Endodermal cell (in vitro differentiated cells): ENCODE results near the gene RNU2-1. TPM values are rescaled to one million over a fixed set of nuclear protein-coding genes. Genes with fewer than 3 reads are reported as not detected.
"Not testable (repeated sequence)": the region's sequence is repeated elsewhere in the genome, so short reads cannot be mapped to it uniquely, and the experiment has no call there.

Source experiments
- DNase-seq: peaks from one replicate; pipeline ENCODE4 v3.0.0-alpha.2; 2017
- H3K27ac ChIP-seq: 2 replicates; pipeline ENCODE4 v1.5.1; 2013; ENCODE audit warnings: mild to moderate bottlenecking, low read depth, low read length, moderate library complexity
- H3K27me3 ChIP-seq: 2 replicates; pipeline ENCODE4 v1.6.1; 2013; ENCODE audit warnings: mild to moderate bottlenecking, low read length, moderate library complexity; ENCODE audit not compliant: insufficient read depth, control insufficient read depth, poor library complexity, severe bottlenecking
- H3K36me3 ChIP-seq: 2 replicates; pipeline ENCODE4 v1.7.0; 2013; ENCODE audit warnings: mild to moderate bottlenecking, low read length, moderate library complexity; ENCODE audit not compliant: control insufficient read depth, insufficient read depth
- H3K4me1 ChIP-seq: one replicate; pipeline ENCODE4 v1.7.0; 2013; ENCODE audit warnings: low read length; ENCODE audit not compliant: control insufficient read depth, insufficient read depth
- H3K4me3 ChIP-seq: 2 replicates; pipeline ENCODE4 v1.5.1; 2013; ENCODE audit warnings: mild to moderate bottlenecking, low read length, moderate library complexity
- H3K9ac ChIP-seq: 2 replicates; pipeline ENCODE4 v1.6.1; 2013; ENCODE audit warnings: mild to moderate bottlenecking, low read length, moderate library complexity; ENCODE audit not compliant: poor library complexity, severe bottlenecking; ENCODE audit errors: extremely low read depth
- H3K9me3 ChIP-seq: 2 replicates; pipeline ENCODE4 v1.6.1; 2013; ENCODE audit warnings: mild to moderate bottlenecking, low read length, moderate library complexity; ENCODE audit not compliant: control insufficient read depth
- H3K27ac Mint-ChIP-seq: 2 replicates; pipeline ENCODE4 v1.8.0; 2020; ENCODE audit warnings: mixed read lengths
- H3K27me3 Mint-ChIP-seq: 2 replicates; pipeline ENCODE4 v1.8.0; 2021; ENCODE audit warnings: mild to moderate bottlenecking, mixed read lengths; ENCODE audit not compliant: insufficient read depth
- H3K36me3 Mint-ChIP-seq: 2 replicates; pipeline ENCODE4 v1.8.0; 2020; ENCODE audit warnings: low read depth, mixed read lengths
- H3K4me1 Mint-ChIP-seq: 2 replicates; pipeline ENCODE4 v1.8.0; 2020; ENCODE audit warnings: mixed read lengths
- H3K4me3 Mint-ChIP-seq: 2 replicates; pipeline ENCODE4 v1.8.0; 2020; ENCODE audit warnings: mild to moderate bottlenecking, moderate library complexity, mixed read lengths
- H3K9me3 Mint-ChIP-seq: 2 replicates; pipeline ENCODE4 v1.8.0; 2020; ENCODE audit warnings: mild to moderate bottlenecking, mixed read lengths
- WGBS, 2 experiments: methylation state at CpG; one replicate each; pipeline versions ENCODE4 v1.1.5 to v1.1.7; 2013; ENCODE audit warnings: missing lambda C conversion rate in 2 of 2, mixed read lengths in 1 of 2; ENCODE audit not compliant: insufficient coverage in 1 of 2, insufficient read length in 1 of 2; 5-methylcytosine and 5-hydroxymethylcytosine counted together
- total RNA-seq, 2 donors: library from RNA; stranded (reverse); fragmentation: NEBNext Ultra II Directional in 1 of 2; extraction: Animal tissue kit (Norgen Biotek cat#: 25700) in 1 of 2; gene quantifications; 2 replicates in 1 of 2; 3 replicates in 1 of 2; pipeline ENCODE4 v1.2.1, GENCODE V29; 2021

Gene RNU2-1
- total RNA-seq, 2 donors from 2014 or later, result 5,418 to 7,320 TPM

DNA sequence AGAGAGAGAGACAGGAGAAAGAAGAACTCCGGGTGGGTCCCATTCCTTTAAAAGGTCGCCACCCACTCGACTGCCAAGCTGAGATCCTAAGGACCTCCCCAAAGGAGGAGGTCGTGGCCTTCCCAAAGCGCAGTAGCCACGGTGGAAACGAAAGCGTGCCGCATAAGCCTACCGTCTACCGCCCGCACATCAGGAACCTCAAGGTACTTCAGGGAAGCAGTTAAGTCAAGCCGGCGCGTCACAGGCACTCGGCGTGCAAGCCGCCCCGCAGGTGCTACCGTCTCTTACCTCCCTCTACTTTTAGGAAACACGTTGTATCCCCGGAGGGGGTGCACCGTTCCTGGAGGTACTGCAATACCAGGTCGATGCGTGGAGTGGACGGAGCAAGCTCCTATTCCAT lies 5.8 kb upstream of the RNU2-1 start:
- not testable (repeated sequence) for H3K27ac Mint-ChIP-seq, H3K27me3 ChIP-seq, H3K4me3 ChIP-seq, DNase-seq, H3K27ac ChIP-seq, H3K36me3 Mint-ChIP-seq, H3K4me3 Mint-ChIP-seq, H3K27me3 Mint-ChIP-seq, H3K36me3 ChIP-seq, H3K9me3 ChIP-seq, H3K9me3 Mint-ChIP-seq, H3K4me1 Mint-ChIP-seq, H3K9ac ChIP-seq, H3K4me1 ChIP-seq
- no CpG with 5 or more reads among the region's 26 CpGs for WGBS, 2 experiments

DNA sequence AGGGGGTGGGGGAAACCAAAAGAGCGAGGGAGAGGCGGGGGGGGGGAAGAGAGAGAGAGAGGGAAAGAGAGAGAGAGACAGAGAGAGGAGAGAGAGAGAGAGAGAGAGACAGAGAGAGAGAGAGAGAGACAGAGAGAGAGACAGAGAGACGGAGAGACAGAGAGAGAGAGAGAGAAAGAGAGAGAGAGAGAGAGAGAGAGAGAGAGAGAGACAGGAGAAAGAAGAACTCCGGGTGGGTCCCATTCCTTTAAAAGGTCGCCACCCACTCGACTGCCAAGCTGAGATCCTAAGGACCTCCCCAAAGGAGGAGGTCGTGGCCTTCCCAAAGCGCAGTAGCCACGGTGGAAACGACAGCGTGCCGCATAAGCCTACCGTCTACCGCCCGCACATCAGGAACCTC lies 514 bp downstream of the RNU2-1 start:
- WGBS, 2 experiments, result no CpG with 5 or more reads among the region's 15 CpGs
- H3K4me3 ChIP-seq, H3K27ac Mint-ChIP-seq, H3K4me1 Mint-ChIP-seq, H3K9me3 Mint-ChIP-seq, H3K36me3 ChIP-seq, H3K27ac ChIP-seq, H3K27me3 ChIP-seq, DNase-seq, H3K4me3 Mint-ChIP-seq, H3K36me3 Mint-ChIP-seq, H3K9ac ChIP-seq, H3K4me1 ChIP-seq, H3K9me3 ChIP-seq, H3K27me3 Mint-ChIP-seq: not testable (repeated sequence)

DNA sequence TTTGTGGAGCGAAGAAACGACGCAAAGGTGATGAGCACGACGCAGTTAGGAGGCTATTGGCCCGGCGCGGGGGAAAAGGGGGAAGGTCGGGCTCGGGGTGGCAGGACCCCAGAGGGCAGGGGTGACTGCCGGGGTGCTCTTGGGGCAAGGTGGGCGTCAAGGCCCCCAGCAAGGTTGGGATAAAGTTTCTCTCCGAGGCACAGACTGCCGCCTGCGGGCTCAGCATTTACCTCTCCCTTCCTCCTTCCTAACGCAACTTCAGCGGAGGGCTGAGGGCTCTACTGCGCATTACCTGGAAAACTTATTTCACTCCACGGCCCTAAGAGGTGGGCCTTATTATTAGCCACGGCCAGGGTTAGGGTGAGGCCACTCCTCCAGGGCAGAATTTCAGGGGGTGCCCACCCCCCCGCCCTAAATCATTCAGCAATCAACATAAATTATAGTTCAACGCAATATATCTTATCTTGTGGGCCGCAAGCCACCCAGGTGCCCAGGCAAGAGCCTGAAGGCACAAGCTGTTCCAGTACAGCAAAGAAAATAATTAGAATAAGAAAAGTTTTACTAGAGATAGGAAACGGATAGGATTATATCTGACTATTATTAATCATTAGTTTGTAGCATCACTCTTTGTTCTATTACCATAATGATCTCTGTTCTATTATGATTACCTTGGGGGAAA lies 1.6 kb downstream of the RNU2-1 start:
- H3K36me3 ChIP-seq, H3K27ac ChIP-seq, H3K9me3 Mint-ChIP-seq, H3K4me3 ChIP-seq, H3K4me3 Mint-ChIP-seq, H3K4me1 ChIP-seq, H3K27me3 ChIP-seq, H3K9me3 ChIP-seq, H3K4me1 Mint-ChIP-seq, H3K9ac ChIP-seq, H3K27me3 Mint-ChIP-seq, H3K36me3 Mint-ChIP-seq: not testable (repeated sequence)
- H3K27ac Mint-ChIP-seq, result peak overlapping the region; percentile 8
- peak; percentile 71 for DNase-seq
- WGBS, 2 experiments, result 93 to 100% methylated on average over 8 to 11 of the region's 24 CpGs

DNA sequence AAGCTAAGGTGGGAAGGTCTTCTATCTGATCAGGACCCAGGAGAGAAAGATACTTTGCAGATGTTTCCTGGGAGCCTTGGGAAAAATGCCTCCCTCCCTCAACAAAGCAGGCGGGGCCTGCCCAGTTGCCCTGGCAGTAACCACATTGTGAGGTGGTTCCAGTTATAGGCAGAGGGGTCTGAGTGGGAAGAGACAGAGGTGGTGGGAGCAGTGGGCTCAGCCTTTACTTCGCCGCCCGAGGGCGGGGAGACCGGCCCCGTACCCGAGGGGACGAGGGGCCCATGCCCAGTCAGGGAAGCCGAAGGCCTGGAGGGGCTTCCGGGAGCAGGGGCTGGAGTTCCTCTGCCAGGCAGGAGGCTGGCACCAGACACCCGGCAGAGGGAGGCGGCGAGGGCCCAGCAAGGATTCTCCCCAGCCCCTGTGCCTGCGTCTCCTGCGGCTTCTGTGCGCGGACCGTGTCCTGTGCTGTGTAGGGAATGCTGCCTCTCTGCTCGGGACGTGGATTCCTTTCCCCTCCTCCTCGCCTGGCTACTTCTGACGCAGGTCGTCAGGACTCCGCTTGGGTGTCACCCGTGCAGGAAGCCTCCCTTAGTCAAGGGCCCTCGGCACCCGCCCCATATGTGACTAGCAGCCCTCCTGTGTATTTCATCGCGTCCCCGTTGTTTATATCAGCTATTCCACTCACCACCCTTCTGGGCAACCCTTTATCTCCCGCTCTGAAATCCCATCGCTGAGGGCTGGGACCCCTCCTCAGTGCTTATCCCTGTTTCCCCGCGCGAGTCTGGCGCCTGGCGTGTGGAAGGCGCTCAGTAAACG lies 2.4 kb downstream of the RNU2-1 start:
- H3K4me3 Mint-ChIP-seq, H3K4me3 ChIP-seq, H3K9me3 Mint-ChIP-seq, H3K4me1 Mint-ChIP-seq, H3K9ac ChIP-seq, H3K27me3 Mint-ChIP-seq, H3K4me1 ChIP-seq, H3K9me3 ChIP-seq, H3K27me3 ChIP-seq, H3K36me3 Mint-ChIP-seq, H3K27ac ChIP-seq, H3K36me3 ChIP-seq, H3K27ac Mint-ChIP-seq: not testable (repeated sequence)
- 93% methylated on average over 11 of the region's 40 CpGs; no CpG with 5 or more reads in 1 of the 2 experiments for WGBS, 2 experiments
- DNase-seq, result peak; percentile 33

DNA sequence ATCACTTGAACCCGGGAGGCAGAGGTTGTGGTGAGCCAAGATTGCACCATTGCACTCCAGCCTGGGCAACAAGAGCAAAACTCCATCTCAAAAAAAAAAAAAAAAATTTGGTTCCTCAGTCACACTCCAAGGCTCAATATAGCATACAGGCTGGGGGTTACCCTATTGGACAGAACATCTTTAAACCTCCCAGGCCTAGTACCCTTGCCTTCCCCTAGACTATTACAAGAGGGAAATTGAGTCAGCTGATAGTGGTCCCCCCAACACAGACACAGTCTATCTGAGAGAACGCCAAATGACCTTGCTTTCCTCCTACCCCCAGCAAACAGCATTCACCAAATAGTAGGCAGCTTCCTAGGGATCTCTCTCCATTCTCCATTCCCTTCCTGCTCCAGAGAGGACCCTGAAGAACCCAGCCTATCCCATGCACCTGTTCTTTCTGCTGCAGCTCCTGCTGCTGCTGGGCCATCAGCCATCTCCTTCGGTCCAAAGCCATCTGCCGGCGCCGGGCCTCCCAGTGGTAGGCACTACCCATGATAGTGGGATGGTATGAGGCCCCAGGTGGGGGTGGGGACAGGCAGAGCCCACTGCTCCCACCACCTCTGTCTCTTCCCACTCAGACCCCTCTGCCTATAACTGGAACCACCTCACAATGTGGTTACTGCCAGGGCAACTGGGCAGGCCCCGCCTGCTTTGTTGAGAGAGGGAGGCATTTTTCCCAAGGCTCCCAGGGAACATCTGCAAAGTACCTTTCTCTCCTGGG lies 5.6 kb downstream of the RNU2-1 start, which contains the start of gene CCDC200:
Gene CCDC200, minus strand, starts transcription at position 604 of the 763 bp plus-strand sequence. Its CDS starts 69 bp downstream, at position 535.
- not testable (repeated sequence) for DNase-seq, H3K27me3 Mint-ChIP-seq, H3K9me3 Mint-ChIP-seq, H3K27ac ChIP-seq, H3K4me1 Mint-ChIP-seq, H3K4me3 Mint-ChIP-seq, H3K36me3 Mint-ChIP-seq, H3K27ac Mint-ChIP-seq, H3K9ac ChIP-seq, H3K4me3 ChIP-seq, H3K4me1 ChIP-seq, H3K36me3 ChIP-seq, H3K27me3 ChIP-seq, H3K9me3 ChIP-seq
- WGBS, 2 experiments, result no CpG with 5 or more reads among the region's 7 CpGs
